Measurements from ENCODE around the gene COL4A1. TPM values are rescaled to one million over a fixed set of nuclear protein-coding genes. Genes with fewer than 3 reads are reported as not detected.

The COL4A1 gene
- total and polyA plus RNA-seq, 8 donors = 418 to 1,057 (median 547) TPM

DNA sequence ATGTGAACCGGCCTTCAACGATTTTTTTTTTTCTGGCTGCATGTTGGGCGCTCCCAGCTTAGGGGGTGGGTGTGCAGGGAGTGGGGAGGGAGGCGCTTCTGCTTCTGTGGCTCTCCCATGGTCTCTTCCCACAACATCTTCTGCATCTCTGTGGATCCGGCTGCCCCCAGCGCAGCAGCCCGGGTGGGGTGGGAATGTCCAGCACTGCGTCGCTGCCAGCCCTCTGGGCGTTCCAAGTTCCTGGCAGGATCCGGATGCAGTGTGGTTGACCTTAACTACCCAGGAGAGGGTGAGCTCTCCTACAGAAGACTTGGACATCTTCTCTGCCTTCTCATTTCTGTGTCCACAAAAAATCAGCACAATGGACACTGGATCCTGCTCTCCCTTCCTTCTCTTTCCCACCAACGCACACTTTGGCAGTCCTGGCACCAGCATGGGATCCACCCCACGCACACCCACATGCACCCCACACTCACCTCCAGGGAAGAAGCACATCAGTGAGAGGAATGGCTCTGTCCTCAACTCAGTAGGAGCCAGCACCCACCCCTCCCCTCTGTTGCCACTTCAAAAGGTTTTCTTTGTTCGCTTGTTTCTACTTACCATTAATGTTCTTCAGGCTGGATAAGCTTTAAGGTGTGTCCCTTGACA is 177.3 kb downstream of the COL4A1 start:
- no peaks in the 10 kb centered on the region for H3K9me3 ChIP-seq
- H3K36me3 ChIP-seq = no peaks in the 10 kb centered on the region
- no peak overlapping the region for H3K4me3 ChIP-seq
- no peak for DNase-seq
- no peaks in the 10 kb centered on the region for H3K27me3 ChIP-seq
- H3K4me1 ChIP-seq = peaks cover 9 to 18% of the 10 kb centered on the region in 2 donors
- H3K27ac ChIP-seq = no peak overlapping the region
- TF ChIP-seq, protein P1, sequence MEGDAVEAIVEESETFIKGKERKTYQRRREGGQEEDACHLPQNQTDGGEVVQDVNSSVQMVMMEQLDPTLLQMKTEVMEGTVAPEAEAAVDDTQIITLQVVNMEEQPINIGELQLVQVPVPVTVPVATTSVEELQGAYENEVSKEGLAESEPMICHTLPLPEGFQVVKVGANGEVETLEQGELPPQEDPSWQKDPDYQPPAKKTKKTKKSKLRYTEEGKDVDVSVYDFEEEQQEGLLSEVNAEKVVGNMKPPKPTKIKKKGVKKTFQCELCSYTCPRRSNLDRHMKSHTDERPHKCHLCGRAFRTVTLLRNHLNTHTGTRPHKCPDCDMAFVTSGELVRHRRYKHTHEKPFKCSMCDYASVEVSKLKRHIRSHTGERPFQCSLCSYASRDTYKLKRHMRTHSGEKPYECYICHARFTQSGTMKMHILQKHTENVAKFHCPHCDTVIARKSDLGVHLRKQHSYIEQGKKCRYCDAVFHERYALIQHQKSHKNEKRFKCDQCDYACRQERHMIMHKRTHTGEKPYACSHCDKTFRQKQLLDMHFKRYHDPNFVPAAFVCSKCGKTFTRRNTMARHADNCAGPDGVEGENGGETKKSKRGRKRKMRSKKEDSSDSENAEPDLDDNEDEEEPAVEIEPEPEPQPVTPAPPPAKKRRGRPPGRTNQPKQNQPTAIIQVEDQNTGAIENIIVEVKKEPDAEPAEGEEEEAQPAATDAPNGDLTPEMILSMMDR (IDR thresholded peaks at IDR 0.05) = no peak
- intact Hi-C loops (cut with DNase I) = no loop called here
- ATAC-seq = no peak

DNA sequence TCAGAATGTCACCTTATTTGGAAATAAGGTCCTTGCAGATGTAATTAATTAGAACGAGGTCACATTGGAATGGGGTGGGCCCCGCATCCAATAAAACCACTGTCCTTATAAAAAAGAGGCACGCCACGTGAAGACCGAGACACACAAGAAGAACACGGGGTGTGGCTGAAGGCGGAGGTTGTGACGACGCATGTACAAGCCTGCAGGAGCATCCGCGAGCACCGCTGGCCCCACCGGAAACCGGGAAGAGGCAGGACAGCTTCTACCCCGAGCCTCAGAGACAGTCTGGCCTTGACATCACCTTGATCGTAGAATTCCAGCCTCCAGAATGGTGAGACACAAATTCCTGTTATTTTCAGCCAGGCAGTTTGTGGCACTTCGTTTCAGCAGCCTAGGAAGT is 177.9 kb downstream of the COL4A1 start:
- Histone ChIP-seq H3K4me1 (peaks cover 9 to 18% of the 10 kb centered on the region in 2 donors), H3K27ac (no peak overlapping the region), H3K27me3 (no peaks in the 10 kb centered on the region), H3K9me3 (no peaks in the 10 kb centered on the region), H3K36me3 (no peaks in the 10 kb centered on the region), H3K4me3 (no peak overlapping the region)
- intact Hi-C loops (cut with DNase I) = no loop called here
- TF ChIP-seq, protein P1 (IDR thresholded peaks at IDR 0.05) = no peak
- ATAC-seq (no peak), DNase-seq (no peak)

DNA sequence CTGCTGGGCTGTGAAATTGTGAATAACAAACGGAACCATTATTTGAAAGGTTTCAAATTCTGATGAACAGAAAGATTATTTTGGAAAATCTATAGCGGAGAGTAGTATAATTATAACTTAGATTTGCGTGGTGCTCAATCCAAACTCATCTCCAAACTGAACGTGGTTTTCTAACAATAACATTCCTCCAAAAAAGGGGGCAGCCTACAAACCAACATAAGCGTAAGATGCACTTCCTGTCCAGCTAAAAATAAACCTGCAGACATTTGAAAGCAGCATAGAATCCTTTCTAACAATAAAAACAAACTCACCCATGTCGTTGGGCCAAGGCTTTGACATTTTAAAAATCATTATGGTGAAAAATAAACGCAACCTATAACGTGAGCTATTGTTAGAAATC is 178.4 kb downstream of the COL4A1 start:
- no peak for ATAC-seq
- intact Hi-C loops (cut with DNase I) = no loop called here
- Histone ChIP-seq H3K27ac (no peak overlapping the region), H3K4me1 (peaks cover 9 to 18% of the 10 kb centered on the region in 2 donors), H3K36me3 (no peaks in the 10 kb centered on the region), H3K4me3 (no peak overlapping the region), H3K27me3 (peaks cover 0 to 4% of the 10 kb centered on the region in 2 donors), H3K9me3 (no peaks in the 10 kb centered on the region)
- no peak for DNase-seq
- TF ChIP-seq, protein P1 (IDR thresholded peaks at IDR 0.05) = no peak

DNA sequence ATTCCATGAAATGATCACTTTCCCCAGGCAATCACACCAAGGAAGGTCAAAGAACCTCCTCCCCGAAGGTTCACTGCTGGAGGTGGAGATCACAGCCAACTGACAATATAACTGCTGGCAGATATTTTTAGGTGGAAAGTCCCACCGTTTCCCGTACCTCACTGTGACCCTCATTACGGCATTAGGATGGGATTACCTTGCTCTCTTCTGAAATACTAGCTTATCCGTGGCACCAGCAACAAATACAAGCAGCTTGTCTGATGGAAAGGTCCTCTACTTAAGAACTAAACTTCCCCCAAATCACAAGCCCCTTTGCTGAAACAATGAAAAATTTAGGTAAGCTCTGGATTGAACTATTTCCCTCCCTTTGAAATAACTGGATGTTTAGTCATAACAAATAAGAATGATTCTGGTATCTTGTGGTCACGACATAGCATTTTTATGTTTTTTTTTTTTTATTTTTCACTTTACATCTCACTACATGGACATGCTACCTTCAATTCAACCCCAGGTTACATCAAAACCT is 178.9 kb downstream of the COL4A1 start:
- intact Hi-C loops (cut with DNase I) = no loop called here
- no peak for DNase-seq
- Histone ChIP-seq H3K4me3 (no peak overlapping the region), H3K27me3 (peaks cover 0 to 5% of the 10 kb centered on the region in 2 donors), H3K4me1 (peaks cover 9 to 18% of the 10 kb centered on the region in 2 donors), H3K27ac (no peak overlapping the region), H3K36me3 (no peaks in the 10 kb centered on the region), H3K9me3 (no peaks in the 10 kb centered on the region)
- no peak for ATAC-seq
- TF ChIP-seq, protein P1 (IDR thresholded peaks at IDR 0.05) = no peak

DNA sequence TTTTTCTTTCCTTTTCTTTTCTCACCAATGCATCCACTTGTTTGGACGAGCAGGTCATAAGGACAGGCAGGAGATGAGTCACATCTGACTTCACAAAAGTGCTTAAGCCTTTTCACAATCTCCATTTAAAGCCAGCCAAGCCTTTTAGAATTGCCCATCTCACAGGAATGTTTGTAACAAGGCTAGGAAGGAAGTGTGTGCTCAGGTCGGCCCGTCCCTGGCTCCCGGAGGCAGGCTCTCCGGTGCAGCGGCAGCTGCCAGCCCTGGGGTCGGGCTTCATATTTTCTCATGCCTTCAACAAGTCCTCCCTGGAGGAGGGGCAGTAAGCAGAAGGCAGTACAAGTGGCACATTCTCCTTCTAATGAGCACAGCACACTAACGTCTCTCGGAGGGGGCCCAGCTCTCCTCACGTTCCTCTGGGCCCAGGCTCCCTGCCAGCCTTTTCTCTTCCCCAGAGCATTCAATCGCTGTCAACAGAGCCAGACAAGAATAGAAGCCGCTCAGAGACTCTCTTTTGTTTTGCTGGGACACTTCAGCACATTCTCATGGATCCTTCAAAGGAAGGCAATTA is 180.5 kb downstream of the COL4A1 start:
- Histone ChIP-seq H3K4me1 (peaks cover 9 to 18% of the 10 kb centered on the region in 2 donors), H3K4me3 (no peak overlapping the region)
- intact Hi-C loops (cut with DNase I) = no loop called here

More for the DNA sequence above, 180.5 kb downstream of the COL4A1 start:
- TF ChIP-seq, protein P1 (IDR thresholded peaks at IDR 0.05) = no peak
- ATAC-seq (peak; percentile 84), DNase-seq (peak in 1 of 4 donors; percentile 46)
- Histone ChIP-seq H3K36me3 (no peaks in the 10 kb centered on the region), H3K27me3 (peaks cover 0 to 5% of the 10 kb centered on the region in 2 donors), H3K27ac (peak overlapping the region; percentile 35 to 69), H3K9me3 (no peaks in the 10 kb centered on the region)
